ENCODE data around the gene WHRN. TPM values are rescaled to one million over a fixed set of nuclear protein-coding genes. Genes with fewer than 3 reads are reported as not detected.

Gene WHRN
- total and polyA plus RNA-seq, 2 of the 8 experiments (the other 6 are each of a cell fraction or from before 2014, with no cell fraction given), result 4.4 to 7.7 TPM

- no peak overlapping the region for H3K4ac ChIP-seq (replicated peaks; ENCODE audit: insufficient read length, low read depth, low read length)
- no peak overlapping the region for H4K5ac ChIP-seq (ENCODE audit: insufficient read length, low read depth, low read length)
- H3K27me3 ChIP-seq (replicated peaks in 1 of 4; ENCODE audit: control insufficient read depth in 3 of 4, extremely low read depth in 1 of 4, insufficient read depth in 3 of 4, low read length in 3 of 4), result no peaks in the 10 kb centered on the region; a peak in 1 of 7 replicates
- CTCF ChIA-PET (ENCODE audit: partially characterized antibody), result interaction anchor here (1.1 to 22.5 kb wide), 10 partner anchors 10 to 231 kb away, joined by 3 to 271 read pairs (median 31); partner anchors contain the start of genes TEX53 and WHRN
- H4K20me1 ChIP-seq (replicated peaks in 1 of 2; ENCODE audit: control insufficient read depth in 1 of 2, insufficient read depth in 2 of 2, low read length in 2 of 2), result peaks cover 0 to 3% of the 10 kb centered on the region in 2 experiments
- H3K4me3 ChIP-seq (ENCODE audit: extremely low read depth in 1 of 4, insufficient read depth in 2 of 4, low read depth in 3 of 4, low read length in 4 of 4), result no peak overlapping the region
- POLR2A ChIA-PET (ENCODE audit: partially characterized antibody), result no interaction called here
- H3K79me2 ChIP-seq (ENCODE audit: control insufficient read depth in 1 of 2, insufficient read depth in 2 of 2, low read length in 2 of 2), result no peaks in the 10 kb centered on the region
- H3K18ac ChIP-seq (ENCODE audit: extremely low read depth, low read length), result no peak overlapping the region
- H2AK5ac ChIP-seq (ENCODE audit: low read depth, low read length), result no peak overlapping the region
- H3K23me2 ChIP-seq (ENCODE audit: low read depth, low read length), result no peaks in the 10 kb centered on the region
- no peak overlapping the region for H3K4me2 ChIP-seq (ENCODE audit: insufficient read depth in 1 of 2, low read depth in 2 of 2, low read length in 2 of 2)
- H2BK120ac ChIP-seq (replicated peaks; ENCODE audit: low read depth, low read length), result no peak overlapping the region
- no peak overlapping the region for H3K23ac ChIP-seq (ENCODE audit: insufficient read length)
- H3K9ac ChIP-seq (replicated peaks in 1 of 4; ENCODE audit: extremely low read depth in 1 of 4, low read depth in 3 of 4, low read length in 3 of 4), result no peak overlapping the region
- no peak overlapping the region for H3K56ac ChIP-seq (replicated peaks; ENCODE audit: insufficient read length, low read depth, low read length)
- peaks cover 0 to 6% (median 0%) of the 10 kb centered on the region in 4 experiments; a peak in 3 of 7 replicates for H3K4me1 ChIP-seq (replicated peaks in 1 of 4; ENCODE audit: control insufficient read depth in 3 of 4, insufficient read depth in 4 of 4, low read length in 3 of 4)
- FAIRE-seq (no peak), DNase-seq (ENCODE audit: low read depth in 1 of 2, low spot score in 2 of 2) (no peak)
- no peak overlapping the region for H4K91ac ChIP-seq (replicated peaks; ENCODE audit: insufficient read length, low read length)
- no peak overlapping the region for H2BK20ac ChIP-seq (ENCODE audit: low read length)
- H2BK15ac ChIP-seq (ENCODE audit: low read length), result no peak overlapping the region
- no peak overlapping the region for H3K14ac ChIP-seq (ENCODE audit: insufficient read length)
- 88% methylated on average over 6 of the region's 6 CpGs; no CpG with 5 or more reads in 1 of the 2 experiments for WGBS, 2 experiments (ENCODE audit: extremely low coverage in 1 of 2, insufficient coverage in 1 of 2, insufficient read length in 1 of 2, insufficient replicate concordance in 2 of 2, low coverage in 1 of 2, low lambda C conversion rate in 2 of 2, missing lambda C conversion rate in 1 of 2)
- no peak overlapping the region for H2AFZ ChIP-seq (ENCODE audit: low read length)
- H2BK5ac ChIP-seq (ENCODE audit: low read depth, low read length), result no peak overlapping the region
- no peak overlapping the region for H2BK12ac ChIP-seq (ENCODE audit: low read depth, low read length)
- H3K36me3 ChIP-seq (ENCODE audit: control insufficient read depth in 2 of 4, insufficient read depth in 4 of 4, low read length in 3 of 4), result no peaks in the 10 kb centered on the region
- H3K9me3 ChIP-seq (ENCODE audit: insufficient read depth in 2 of 2, low read depth in 1 of 2, low read length in 1 of 2), result no peaks in the 10 kb centered on the region
- no peak overlapping the region for H4K8ac ChIP-seq (ENCODE audit: extremely low read depth, insufficient read depth, low read length)
- H3K79me1 ChIP-seq (ENCODE audit: low read depth, low read length), result no peaks in the 10 kb centered on the region
- H3K27ac ChIP-seq (ENCODE audit: low read depth, low read length), result no peak overlapping the region
- no peak for TF ChIP-seq RXRA (IDR thresholded peaks at IDR 0.05; ENCODE audit: insufficient read depth, low read depth, low read length)
- no peak for TF ChIP-seq HDAC2 (IDR thresholded peaks at IDR 0.05; ENCODE audit: borderline replicate concordance in 1 of 2, low read depth in 2 of 2, low read length in 2 of 2)
- no peak for TF ChIP-seq POU5F1 (IDR thresholded peaks at IDR 0.05; ENCODE audit: low read depth, low read length)
- TF ChIP-seq SAP30 (IDR thresholded peaks at IDR 0.05; ENCODE audit: insufficient read depth, insufficient replicate concordance, low read length), result no peak
- no peak for TF ChIP-seq CTBP2 (IDR thresholded peaks at IDR 0.05; ENCODE audit: borderline replicate concordance, insufficient read depth, insufficient read length, low read length)
- TF ChIP-seq SP4 (IDR thresholded peaks at IDR 0.05; ENCODE audit: low read length), result no peak
- no peak for TF ChIP-seq SIRT6 (IDR thresholded peaks at IDR 0.05; ENCODE audit: low read length)
- TF ChIP-seq EP300 (IDR thresholded peaks at IDR 0.05; ENCODE audit: borderline replicate concordance in 1 of 2, low read depth in 2 of 2, low read length in 2 of 2), result no peak
- no peak for TF ChIP-seq NRF1 (IDR thresholded peaks at IDR 0.05; ENCODE audit: low read depth, low read length)
- TF ChIP-seq SIX5 (IDR thresholded peaks at IDR 0.05; ENCODE audit: low read depth, low read length), result no peak
- no peak for TF ChIP-seq USF2 (IDR thresholded peaks at IDR 0.05; ENCODE audit: low read length)
- no peak for TF ChIP-seq BCL11A (IDR thresholded peaks at IDR 0.05; ENCODE audit: low read depth in 2 of 2, low read length in 2 of 2)
Measured at GRCh38 chr9:114431770-114432169, 73.5 kb downstream of the WHRN start.

All from H1 (cell line).